Ascending aorta (tissue), 2 donors: Measurements from ENCODE around the gene CXCL13. TPM values are rescaled to one million over a fixed set of nuclear protein-coding genes. Genes with fewer than 3 reads are reported as not detected.
"Not testable (repeated sequence)": the region's sequence is repeated elsewhere in the genome, so short reads cannot be mapped to it uniquely, and the experiment has no call there.

Source experiments
- DNase-seq, 2 donors: peaks; one replicate each; pipeline ENCODE4 v3.0.0-alpha.2; 2019; ENCODE audit warnings: low spot score in 2 of 2
- H3K27ac ChIP-seq, 2 donors: fragments of 200-600 bp; sonication (generic); one replicate each; pipeline ENCODE4 v1.5.1; 2016 to 2017; ENCODE audit warnings: mild to moderate bottlenecking in 1 of 2
- H3K27me3 ChIP-seq: fragments of 200-600 bp; sonication (generic); one replicate; pipeline ENCODE4 v1.5.1; 2017
- H3K36me3 ChIP-seq, 2 donors: fragments of 200-600 bp; sonication (generic); one replicate each; pipeline ENCODE4 v1.5.1; 2016
- H3K4me1 ChIP-seq, 2 donors: fragments of 200-600 bp; sonication (generic); one replicate each; pipeline ENCODE4 v1.5.1; 2016 to 2017; ENCODE audit warnings: mild to moderate bottlenecking in 1 of 2
- H3K4me3 ChIP-seq, 2 donors: fragments of 200-600 bp; sonication (generic); one replicate each; pipeline ENCODE4 v1.5.1; 2016 to 2017; ENCODE audit warnings: mild to moderate bottlenecking in 1 of 2
- H3K9me3 ChIP-seq, 2 donors: fragments of 200-600 bp; sonication (generic); one replicate each; pipeline ENCODE4 v1.5.1; 2016
- intact Hi-C: fragments of 100-400 bp; cut with DNase I; formaldehyde crosslinking; loops from one replicate; pipeline ENCODE4 v1.15.1; 2023
- total RNA-seq: library from RNA; depleted of rRNA; stranded (reverse); fragments of >200 nt; gene quantifications from one replicate; pipeline ENCODE4 v1.1.0, GENCODE V29; 2016
- TF ChIP-seq, protein P1 (sequence below), 3 experiments: fragments of 200-600 bp in 2 of 3; fragments of 450-650 bp in 1 of 3; sonication (generic) in 2 of 3; IDR thresholded peaks; one replicate each; pipeline ENCODE4 v1.5.1; 2016 to 2019; ENCODE audit warnings: antibody characterized with exemption in 3 of 3, mild to moderate bottlenecking in 1 of 3, moderate library complexity in 1 of 3

CXCL13 gene
- total RNA-seq, 1 donor from 2014 or later = not detected

DNA sequence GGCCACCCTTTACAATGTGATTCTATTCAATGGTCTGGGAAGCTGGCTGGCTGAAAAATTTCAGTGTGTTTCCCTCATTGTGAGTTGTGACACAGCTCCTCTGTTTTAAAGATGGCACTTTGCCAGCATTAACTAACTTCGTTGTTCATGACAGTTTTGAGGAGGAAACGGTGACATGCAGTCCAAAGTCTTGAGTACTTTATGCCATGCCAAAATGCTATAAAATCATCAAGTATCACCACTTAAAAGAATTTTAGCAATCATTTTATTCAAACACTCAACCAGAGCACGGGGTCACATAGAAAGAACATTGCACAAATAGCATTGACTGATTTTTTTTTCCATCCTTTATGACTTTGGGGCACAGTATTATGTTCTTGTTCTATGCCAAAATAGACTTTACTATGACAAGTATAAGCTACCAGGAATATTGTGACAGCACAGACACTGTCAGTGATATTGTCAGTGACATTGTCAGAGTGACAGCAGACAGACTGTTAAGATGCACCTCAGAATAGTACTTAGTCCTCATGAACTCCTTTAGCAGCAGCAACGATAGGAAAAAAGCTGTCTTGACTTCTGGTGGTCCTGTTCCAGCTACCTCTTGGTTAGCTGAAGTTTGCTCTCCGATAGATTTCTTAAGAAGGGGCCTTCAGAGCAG is 46.7 kb downstream of the CXCL13 start:
- Histone ChIP-seq H3K4me1 (no peaks in the 10 kb centered on the region), H3K27ac (no peak overlapping the region), H3K27me3 (no peaks in the 10 kb centered on the region), H3K36me3 (no peaks in the 10 kb centered on the region), H3K4me3 (no peak overlapping the region), H3K9me3 (peaks cover 0 to 3% of the 10 kb centered on the region in 2 donors)
- intact Hi-C loops = no loop called here
- TF ChIP-seq, protein P1, sequence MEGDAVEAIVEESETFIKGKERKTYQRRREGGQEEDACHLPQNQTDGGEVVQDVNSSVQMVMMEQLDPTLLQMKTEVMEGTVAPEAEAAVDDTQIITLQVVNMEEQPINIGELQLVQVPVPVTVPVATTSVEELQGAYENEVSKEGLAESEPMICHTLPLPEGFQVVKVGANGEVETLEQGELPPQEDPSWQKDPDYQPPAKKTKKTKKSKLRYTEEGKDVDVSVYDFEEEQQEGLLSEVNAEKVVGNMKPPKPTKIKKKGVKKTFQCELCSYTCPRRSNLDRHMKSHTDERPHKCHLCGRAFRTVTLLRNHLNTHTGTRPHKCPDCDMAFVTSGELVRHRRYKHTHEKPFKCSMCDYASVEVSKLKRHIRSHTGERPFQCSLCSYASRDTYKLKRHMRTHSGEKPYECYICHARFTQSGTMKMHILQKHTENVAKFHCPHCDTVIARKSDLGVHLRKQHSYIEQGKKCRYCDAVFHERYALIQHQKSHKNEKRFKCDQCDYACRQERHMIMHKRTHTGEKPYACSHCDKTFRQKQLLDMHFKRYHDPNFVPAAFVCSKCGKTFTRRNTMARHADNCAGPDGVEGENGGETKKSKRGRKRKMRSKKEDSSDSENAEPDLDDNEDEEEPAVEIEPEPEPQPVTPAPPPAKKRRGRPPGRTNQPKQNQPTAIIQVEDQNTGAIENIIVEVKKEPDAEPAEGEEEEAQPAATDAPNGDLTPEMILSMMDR (IDR thresholded peaks at IDR 0.05) = no peak
- no peak for DNase-seq

GRCh38 chr4:77653162-77653758 is 47.6 kb downstream of the CXCL13 start:
- Histone ChIP-seq H3K9me3 (peaks cover 0 to 3% of the 10 kb centered on the region in 2 donors), H3K4me1 (no peaks in the 10 kb centered on the region), H3K4me3 (no peak overlapping the region), H3K27me3 (no peaks in the 10 kb centered on the region), H3K36me3 (no peaks in the 10 kb centered on the region), H3K27ac (no peak overlapping the region)
- intact Hi-C loops = no loop called here
- TF ChIP-seq, protein P1 (IDR thresholded peaks at IDR 0.05) = no peak
- DNase-seq = no peak

GRCh38 chr4:77660318-77660717 is 54.7 kb downstream of the CXCL13 start:
- H3K9me3 ChIP-seq, intact Hi-C loops, H3K27ac ChIP-seq, DNase-seq, H3K27me3 ChIP-seq, H3K4me1 ChIP-seq, H3K36me3 ChIP-seq, H3K4me3 ChIP-seq: not testable (repeated sequence)

Other genes starting within 250 kb of the CXCL13 start
- gene CNOT6L, start 213.5 kb downstream of the CXCL13 start, total RNA-seq = 13.1 TPM